IMR-90 (cell line): ENCODE data around the gene SUGCT. TPM values are rescaled to one million over a fixed set of nuclear protein-coding genes. Genes with fewer than 3 reads are reported as not detected.

Experiments
- ATAC-seq: fragments of 200-7000 bp; cut with Tn5 transposase; 2 replicates; pipeline ENCODE4 v1.9.1; 2020; ENCODE audit warnings: low read depth, mild to moderate bottlenecking, moderate library complexity
- BruUV-seq: library from RNA; stranded (reverse); fragments of 400-500 nt; replicated peaks from 2 replicates; lab custom pipeline; 2021; lab: Mats Ljungman, UMichigan
- CTCF ChIA-PET: fragments of 300-600 bp; formaldehyde crosslinking; extraction: SDS; loops from one replicate; lab custom pipeline; 2021; ENCODE audit warnings: antibody characterized with exemption; lab: Yijun Ruan, JAX
- POLR2A ChIA-PET: fragments of 300-600 bp; sonication (Branson Sonifier 250); formaldehyde crosslinking; loops from one replicate; lab custom pipeline; 2022; ENCODE audit warnings: antibody characterized with exemption; ENCODE audit not compliant: unreplicated experiment; lab: Charles Lee
- DNase-seq: peaks from one replicate; pipeline ENCODE4 v3.0.0; 2013
- H2AFZ ChIP-seq: replicated peaks from 2 replicates; pipeline ENCODE3; 2013; ENCODE audit warnings: low read length, mild to moderate bottlenecking; ENCODE audit not compliant: poor library complexity
- H2AK5ac ChIP-seq: 2 replicates; pipeline ENCODE4 v1.6.1; 2013; ENCODE audit warnings: low read depth, low read length, inconsistent platforms
- H2AK9ac ChIP-seq: replicated peaks from 2 replicates; pipeline ENCODE3; 2013; ENCODE audit warnings: mild to moderate bottlenecking, low read depth, low read length, moderate library complexity; ENCODE audit not compliant: poor library complexity
- H2BK120ac ChIP-seq: 2 replicates; pipeline ENCODE4 v1.6.1; 2013; ENCODE audit warnings: low read depth, low read length, inconsistent platforms
- H2BK15ac ChIP-seq: 3 replicates; pipeline ENCODE4 v1.6.1; 2013; ENCODE audit warnings: low read depth, low read length, inconsistent platforms
- H2BK20ac ChIP-seq: 2 replicates; pipeline ENCODE4 v1.6.1; 2013; ENCODE audit warnings: low read depth, mild to moderate bottlenecking, inconsistent platforms, low read length, moderate library complexity
- H2BK5ac ChIP-seq: 2 replicates; pipeline ENCODE4 v1.6.1; 2013; ENCODE audit warnings: mild to moderate bottlenecking, low read depth, low read length, inconsistent platforms; ENCODE audit not compliant: poor library complexity, severe bottlenecking
- H3K14ac ChIP-seq: replicated peaks from 2 replicates; pipeline ENCODE4 v1.6.1; 2013; ENCODE audit warnings: low read depth, low read length, inconsistent platforms
- H3K18ac ChIP-seq: 2 replicates; pipeline ENCODE4 v1.6.1; 2013; ENCODE audit warnings: low read depth, low read length, control low read depth
- H3K23ac ChIP-seq: 2 replicates; pipeline ENCODE4 v1.6.1; 2013; ENCODE audit warnings: low read depth, low read length, inconsistent platforms
- H3K27ac ChIP-seq: 2 replicates; pipeline ENCODE4 v1.5.1; 2013; ENCODE audit warnings: mild to moderate bottlenecking, control low read depth, low read length; ENCODE audit not compliant: insufficient read depth
- H3K27me3 ChIP-seq: 2 replicates; pipeline ENCODE4 v1.6.1; 2013; ENCODE audit warnings: low read length; ENCODE audit not compliant: control insufficient read depth, insufficient read depth
- H3K36me3 ChIP-seq: 2 replicates; pipeline ENCODE4 v1.6.1; 2013; ENCODE audit warnings: low read length, mixed read lengths; ENCODE audit not compliant: control insufficient read depth, insufficient read depth
- H3K4ac ChIP-seq: 2 replicates; pipeline ENCODE4 v1.6.1; 2013; ENCODE audit warnings: low read depth, low read length, inconsistent platforms
- H3K4me1 ChIP-seq: 2 replicates; pipeline ENCODE4 v1.6.1; 2013; ENCODE audit warnings: low read length, mixed read lengths; ENCODE audit not compliant: control insufficient read depth, insufficient read depth
- H3K4me2 ChIP-seq: 2 replicates; pipeline ENCODE4 v1.6.1; 2013; ENCODE audit warnings: low read depth, mild to moderate bottlenecking, control low read depth, low read length, moderate library complexity
- H3K4me3 ChIP-seq: 2 replicates; pipeline ENCODE4 v1.5.1; 2013; ENCODE audit warnings: low read depth, mild to moderate bottlenecking, control low read depth, low read length, moderate library complexity; ENCODE audit not compliant: insufficient read depth
- H3K56ac ChIP-seq: 2 replicates; pipeline ENCODE4 v1.6.1; 2013; ENCODE audit warnings: low read length, inconsistent platforms; ENCODE audit not compliant: insufficient read depth; ENCODE audit errors: extremely low read depth
- H3K79me1 ChIP-seq, 2 experiments: 2 replicates each; pipeline ENCODE4 v1.6.1; 2013; ENCODE audit warnings: low read length in 2 of 2, inconsistent platforms in 1 of 2, low read depth in 1 of 2
- H3K9ac ChIP-seq: 2 replicates; pipeline ENCODE4 v1.6.1; 2013; ENCODE audit warnings: low read depth, low read length, control low read depth
- H3K9me1 ChIP-seq: 2 replicates; pipeline ENCODE4 v1.6.1; 2013; ENCODE audit warnings: low read length, inconsistent platforms; ENCODE audit not compliant: insufficient read depth
- H3K9me3 ChIP-seq: 2 replicates; pipeline ENCODE4 v1.6.1; 2013; ENCODE audit warnings: low read length; ENCODE audit not compliant: control insufficient read depth, insufficient read depth
- H4K20me1 ChIP-seq: 2 replicates; pipeline ENCODE4 v1.6.1; 2013; ENCODE audit warnings: low read length, inconsistent platforms; ENCODE audit not compliant: insufficient read depth
- H4K5ac ChIP-seq: 2 replicates; pipeline ENCODE4 v1.6.1; 2013; ENCODE audit warnings: mild to moderate bottlenecking, low read depth, low read length, control low read depth
- H4K8ac ChIP-seq, 2 experiments: 2 replicates each; pipeline ENCODE4 v1.6.1; 2013; ENCODE audit warnings: low read depth in 2 of 2, low read length in 2 of 2, control low read depth in 1 of 2, inconsistent platforms in 1 of 2
- H4K91ac ChIP-seq: 2 replicates; pipeline ENCODE4 v1.6.1; 2013; ENCODE audit warnings: low read depth, low read length, inconsistent platforms; ENCODE audit not compliant: insufficient read depth
- MXI1 ChIP-seq: IDR thresholded peaks from 2 replicates; pipeline ENCODE4 v1.6.1; 2012; ENCODE audit warnings: low read depth, mild to moderate bottlenecking, low read length, moderate library complexity, borderline replicate concordance
- NFE2L2 ChIP-seq: fragments of 150-350 bp; IDR thresholded peaks from 2 replicates; pipeline ENCODE4 v1.6.1; 2016; ENCODE audit warnings: low read depth, mild to moderate bottlenecking, low read length
- POLR2A ChIP-seq: IDR thresholded peaks from 2 replicates; pipeline ENCODE4 v1.6.1; 2012; ENCODE audit warnings: mild to moderate bottlenecking, low read depth, low read length
- USF2 ChIP-seq: fragments of 150-350 bp; IDR thresholded peaks from 2 replicates; pipeline ENCODE4 v1.6.1; 2017; ENCODE audit warnings: mild to moderate bottlenecking, antibody characterized with exemption, low read length, low read depth
- WGBS, 2 experiments: methylation state at CpG; one replicate each; pipeline versions ENCODE4 v1.1.5 to v1.1.7; 2013; ENCODE audit warnings: missing lambda C conversion rate in 2 of 2; ENCODE audit not compliant: insufficient read length in 1 of 2; ENCODE audit errors: extremely low coverage in 2 of 2; 5-methylcytosine and 5-hydroxymethylcytosine counted together
- dilution Hi-C: fragments of 300-500 bp; cut with HindIII; formaldehyde crosslinking; loops from one replicate; pipeline ENCODE4 v1.14.3; 2018; ENCODE audit warnings: low sequenced_read_pairs; ENCODE audit not compliant: unreplicated experiment
- in situ Hi-C: fragments of 300-500 bp; cut with MboI; formaldehyde crosslinking; loops from 3 replicates; pipeline ENCODE4 v1.14.3; 2019; ENCODE audit warnings: low sequenced_read_pairs, inconsistent platforms, mixed read lengths
- intact Hi-C: fragments of 100-400 bp; cut with micrococcal nuclease; formaldehyde crosslinking; loops from 2 replicates; pipeline ENCODE4 v1.10.0; 2022
- polyA plus RNA-seq, 3 experiments: library from polyadenylated mRNA; depleted of rRNA; stranded (reverse); fragments of >200 nt; gene quantifications; 2 replicates each; pipeline ENCODE4 v1.2.3, GENCODE V29; 2012; ENCODE audit warnings: low replicate concordance in 1 of 3
- total RNA-seq: library from RNA; depleted of rRNA; stranded (reverse); fragments of >200 nt; gene quantifications from 2 replicates; pipeline ENCODE4 v1.2.3, GENCODE V29; 2012

SUGCT gene
- total and polyA plus RNA-seq, 2 of the 4 experiments (the other 2 are of a cell fraction) = 5.9 to 8.3 TPM

- intact Hi-C loops (no loop called here), in situ Hi-C loops (no loop called here), dilution Hi-C loops (no loop called here)
- BruUV-seq = no TSS peak
- H3K27me3 ChIP-seq = no peaks in the 10 kb centered on the region
- H4K5ac ChIP-seq = no peak overlapping the region
- H3K56ac ChIP-seq = no peak overlapping the region
- no peak overlapping the region for H3K23ac ChIP-seq
- no peak for ATAC-seq
- H3K4ac ChIP-seq = no peak overlapping the region
- no peak overlapping the region for H4K8ac ChIP-seq
- CTCF ChIA-PET = no interaction called here
- no peak overlapping the region for H3K14ac ChIP-seq
- POLR2A ChIA-PET = no interaction called here
- TF ChIP-seq MXI1 (no peak), USF2 (no peak), NFE2L2 (no peak), POLR2A (no peak)
- H3K9me3 ChIP-seq = no peaks in the 10 kb centered on the region
- no peak for DNase-seq
- H3K4me1 ChIP-seq = no peaks in the 10 kb centered on the region
- H4K91ac ChIP-seq = no peak overlapping the region
- no peak overlapping the region for H3K27ac ChIP-seq
- H3K4me2 ChIP-seq = no peak overlapping the region
- no CpG with 5 or more reads among the region's 2 CpGs for WGBS, 2 experiments
- H2BK5ac ChIP-seq = no peak overlapping the region
- H3K9me1 ChIP-seq = no peaks in the 10 kb centered on the region; the same call in 1 of the 2 replicates
- no peaks in the 10 kb centered on the region for H3K79me1 ChIP-seq
- no peak overlapping the region for H2BK20ac ChIP-seq
- H2AK5ac ChIP-seq = no peak overlapping the region
- no peak overlapping the region for H3K4me3 ChIP-seq
- no peak overlapping the region for H3K9ac ChIP-seq
- H2BK15ac ChIP-seq = no peak overlapping the region
- no peaks in the 10 kb centered on the region for H3K36me3 ChIP-seq
- H2BK120ac ChIP-seq = no peak overlapping the region
- H3K18ac ChIP-seq = no peak overlapping the region
- no peak overlapping the region for H2AK9ac ChIP-seq
- H2AFZ ChIP-seq = no peak overlapping the region
- H4K20me1 ChIP-seq = no peaks in the 10 kb centered on the region
Observed at GRCh38 chr7:40425696-40426095, 290.9 kb downstream of the SUGCT start.
